Testis (tissue), 2 donors: ENCODE results near the gene TNK2.

Experiments
- POLR2A ChIP-seq: fragments of 450-650 bp; IDR thresholded peaks from one replicate; pipeline ENCODE4 v1.6.1; 2017; ENCODE audit warnings: antibody characterized with exemption, mild to moderate bottlenecking, moderate library complexity
- TF ChIP-seq, protein P1 (sequence below), 3 experiments: fragments of 450-650 bp in 2 of 3; fragments of 200-600 bp in 1 of 3; sonication (generic) in 1 of 3; IDR thresholded peaks; one replicate each; pipeline ENCODE4 v1.5.1; 2016 to 2019; ENCODE audit warnings: antibody characterized with exemption in 3 of 3, mild to moderate bottlenecking in 2 of 3, moderate library complexity in 1 of 3

DNA sequence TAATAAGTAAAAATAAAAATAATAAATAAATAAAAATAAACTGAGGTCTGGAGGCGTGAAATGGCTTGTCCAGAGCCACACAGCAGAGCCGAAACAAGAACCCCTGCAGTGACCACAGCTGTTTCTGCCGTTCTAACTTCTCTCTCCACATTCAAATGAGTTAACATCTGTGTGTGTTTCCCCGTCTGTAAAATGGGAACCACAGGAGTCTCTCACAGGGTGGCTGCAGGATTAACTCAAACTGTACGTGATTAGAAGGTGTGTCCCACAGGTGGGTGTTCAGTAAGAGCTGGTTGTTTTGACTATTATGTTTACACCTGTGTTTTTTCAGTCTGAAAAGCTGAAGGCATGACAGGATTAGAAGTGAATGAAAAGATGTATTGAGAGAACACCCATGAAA, 69.6 kb downstream of the TNK2 start:
- TF ChIP-seq POLR2A, result no peak
- TF ChIP-seq, protein P1, sequence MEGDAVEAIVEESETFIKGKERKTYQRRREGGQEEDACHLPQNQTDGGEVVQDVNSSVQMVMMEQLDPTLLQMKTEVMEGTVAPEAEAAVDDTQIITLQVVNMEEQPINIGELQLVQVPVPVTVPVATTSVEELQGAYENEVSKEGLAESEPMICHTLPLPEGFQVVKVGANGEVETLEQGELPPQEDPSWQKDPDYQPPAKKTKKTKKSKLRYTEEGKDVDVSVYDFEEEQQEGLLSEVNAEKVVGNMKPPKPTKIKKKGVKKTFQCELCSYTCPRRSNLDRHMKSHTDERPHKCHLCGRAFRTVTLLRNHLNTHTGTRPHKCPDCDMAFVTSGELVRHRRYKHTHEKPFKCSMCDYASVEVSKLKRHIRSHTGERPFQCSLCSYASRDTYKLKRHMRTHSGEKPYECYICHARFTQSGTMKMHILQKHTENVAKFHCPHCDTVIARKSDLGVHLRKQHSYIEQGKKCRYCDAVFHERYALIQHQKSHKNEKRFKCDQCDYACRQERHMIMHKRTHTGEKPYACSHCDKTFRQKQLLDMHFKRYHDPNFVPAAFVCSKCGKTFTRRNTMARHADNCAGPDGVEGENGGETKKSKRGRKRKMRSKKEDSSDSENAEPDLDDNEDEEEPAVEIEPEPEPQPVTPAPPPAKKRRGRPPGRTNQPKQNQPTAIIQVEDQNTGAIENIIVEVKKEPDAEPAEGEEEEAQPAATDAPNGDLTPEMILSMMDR (IDR thresholded peaks at IDR 0.05), result no peak
